ENCODE results near the gene RFNG. TPM values are rescaled to one million over a fixed set of nuclear protein-coding genes. Genes with fewer than 3 reads are reported as not detected.

The RFNG gene
- total and polyA plus RNA-seq, 2 of the 13 experiments (the other 11 are each of a cell fraction or from before 2014, with no cell fraction given): 61.4 to 64.0 TPM

DNA sequence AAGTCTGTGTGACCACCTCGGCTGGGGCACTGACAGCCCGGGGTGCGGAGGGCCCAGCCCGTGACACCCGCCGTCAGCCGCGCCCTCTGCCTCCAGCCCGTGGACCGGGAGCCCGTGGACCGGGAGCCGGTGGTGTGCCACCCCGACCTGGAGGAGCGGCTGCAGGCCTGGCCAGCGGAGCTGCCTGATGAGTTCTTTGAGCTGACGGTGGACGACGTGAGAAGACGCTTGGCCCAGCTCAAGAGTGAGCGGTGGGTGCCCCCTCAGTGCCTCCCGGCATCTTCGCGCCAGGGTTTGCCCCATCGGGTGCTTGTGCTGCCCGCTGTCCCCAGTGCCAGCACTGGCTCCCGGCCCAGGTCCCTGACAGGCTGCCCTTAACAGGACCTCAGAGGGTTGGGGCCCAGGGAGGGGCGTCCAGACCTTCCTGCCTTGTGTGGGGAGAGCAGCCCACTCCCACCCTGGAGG, 42.6 kb downstream of the RFNG start:
- ChIA-PET CTCF (ENCODE audit: low intra/inter-chr PET ratio, low total read pairs) (no interaction called here), POLR2A (interaction anchor here (1.5 to 1.9 kb wide), 4 partner anchors 8 to 17 kb away, joined by 7 to 9 read pairs (median 8); no protein-coding TSS in a partner anchor)
- in situ Hi-C loops (cut with HindIII; ENCODE audit: extremely low pct_ligation_motif_present, low pct_unique_long_range_greater_than_20kb) (no loop called here), intact Hi-C loops (cut with micrococcal nuclease; ENCODE audit: unreplicated experiment) (no loop called here)
- Histone ChIP-seq H3K27ac (ENCODE audit: extremely low read length, insufficient read depth, low read length) (no peak overlapping the region), H3K4me1 (ENCODE audit: insufficient read depth, low read length) (peaks cover 72% of the 10 kb centered on the region), H2AFZ (ENCODE audit: low read length) (no peak overlapping the region), H3K79me2 (ENCODE audit: insufficient read depth, low read length) (peaks cover 25% of the 10 kb centered on the region), H3K27me3 (ENCODE audit: control insufficient read depth in 1 of 2, insufficient read depth in 2 of 2, low read length in 2 of 2) (no peaks in the 10 kb centered on the region), H3K9me3 (ENCODE audit: low read length) (no peaks in the 10 kb centered on the region), H3K9ac (ENCODE audit: insufficient read depth, low read depth, low read length) (no peak overlapping the region), H3K4me3 (replicated peaks in 1 of 3; ENCODE audit: insufficient read depth in 1 of 3, low read depth in 2 of 3, low read length in 3 of 3) (no peak overlapping the region), H3K4me2 (ENCODE audit: low read depth, low read length) (no peak overlapping the region), H3K36me3 (replicated peaks in 1 of 2; ENCODE audit: control insufficient read depth in 1 of 2, insufficient read depth in 2 of 2, low read length in 2 of 2) (peaks cover 44 to 62% of the 10 kb centered on the region in 2 experiments), H4K20me1 (ENCODE audit: insufficient read depth, low read length) (no peaks in the 10 kb centered on the region)
- 97% methylated on average over 20 of the region's 28 CpGs for WGBS (ENCODE audit: low lambda C conversion rate)
- ATAC-seq: no peak
- BruUV-seq (replicated peaks): no TSS peak
- no peak for DNase-seq (ENCODE audit: low spot score)
- no peak for FAIRE-seq
- TF ChIP-seq POLR2G (IDR thresholded peaks at IDR 0.05; ENCODE audit: low read depth, low read length) (0 out of 2 replicates have a peak, but pooled peaks have one; percentile 0), MIER3 (CRISPR knock-in tag; IDR thresholded peaks at IDR 0.05; ENCODE audit: borderline replicate concordance) (no peak), HMGXB3 (CRISPR knock-in tag; IDR thresholded peaks at IDR 0.05; ENCODE audit: borderline replicate concordance) (no peak), SRSF1 (optimal IDR thresholded peaks at IDR 0.05; ENCODE audit: low read depth, low read length) (peak; percentile 57), TARDBP (CRISPR knock-in tag; IDR thresholded peaks at IDR 0.05) (peak; percentile 38; the same call in 1 of the 2 replicates), PTBP1 (IDR thresholded peaks at IDR 0.05; ENCODE audit: low read depth, low read length, poor library complexity, severe bottlenecking) (peak; percentile 36), TCF12 (IDR thresholded peaks at IDR 0.05) (no peak), TCF12 (CRISPR knock-in tag; IDR thresholded peaks at IDR 0.05) (no peak), AGO1 (IDR thresholded peaks at IDR 0.05; ENCODE audit: low read depth, low read length, poor library complexity, severe bottlenecking) (peak; percentile 76), SNRNP70 (IDR thresholded peaks at IDR 0.05; ENCODE audit: low read depth, low read length) (0 out of 2 replicates have a peak, but pooled peaks have one; percentile 15), AKAP8 (CRISPR knock-in tag; IDR thresholded peaks at IDR 0.05) (peak; percentile 97; the same call in 1 of the 2 replicates), HNRNPL (IDR thresholded peaks at IDR 0.05; ENCODE audit: low read depth, low read length) (peak; percentile 96), ZNF557 (CRISPR knock-in tag; IDR thresholded peaks at IDR 0.05) (no peak), CENPX (CRISPR knock-in tag; IDR thresholded peaks at IDR 0.05) (no peak), AGO2 (optimal IDR thresholded peaks at IDR 0.05; ENCODE audit: low read depth, low read length) (peak; percentile 26), RBFOX2 (IDR thresholded peaks at IDR 0.05; ENCODE audit: low read depth, low read length) (peak; percentile 85), RBM39 (IDR thresholded peaks at IDR 0.05; ENCODE audit: low read depth, low read length, poor library complexity, severe bottlenecking) (no peak), NFIB (CRISPR knock-in tag; IDR thresholded peaks at IDR 0.05; ENCODE audit: borderline replicate concordance) (peak; percentile 50; the same call in 1 of the 2 replicates), ZFP91 (CRISPR knock-in tag; IDR thresholded peaks at IDR 0.05; ENCODE audit: borderline replicate concordance) (0 out of 2 replicates have a peak, but pooled peaks have one; percentile 12), ZNF672 (CRISPR knock-in tag; IDR thresholded peaks at IDR 0.05) (no peak)
